ENCODE results near the gene IFT122.

- TF ChIP-seq SMC3 (IDR thresholded peaks at IDR 0.05; ENCODE audit: low read depth, low read length) (no peak), FOS (IDR thresholded peaks at IDR 0.05; ENCODE audit: low read depth, low read length) (no peak), CTCF (conservative IDR thresholded peaks at IDR 0.05; ENCODE audit: low read depth, low read length) (no peak), MAZ (IDR thresholded peaks at IDR 0.05; ENCODE audit: borderline replicate concordance, low read depth, low read length) (no peak), POLR2A (IDR thresholded peaks at IDR 0.05; ENCODE audit: low read depth, low read length) (no peak), CEBPB (IDR thresholded peaks at IDR 0.05; ENCODE audit: low read depth, low read length) (no peak), MAFK (IDR thresholded peaks at IDR 0.05; ENCODE audit: low read depth, low read length) (no peak), RCOR1 (IDR thresholded peaks at IDR 0.05; ENCODE audit: insufficient replicate concordance, low read length) (no peak)
Measured at GRCh38 chr3:129402210-129402609, 37.8 kb upstream of the IFT122 start.

Measured in IMR-90 (cell line).